ENCODE measurements around the gene SEPTIN1.

SEPTIN1 gene, protein sequence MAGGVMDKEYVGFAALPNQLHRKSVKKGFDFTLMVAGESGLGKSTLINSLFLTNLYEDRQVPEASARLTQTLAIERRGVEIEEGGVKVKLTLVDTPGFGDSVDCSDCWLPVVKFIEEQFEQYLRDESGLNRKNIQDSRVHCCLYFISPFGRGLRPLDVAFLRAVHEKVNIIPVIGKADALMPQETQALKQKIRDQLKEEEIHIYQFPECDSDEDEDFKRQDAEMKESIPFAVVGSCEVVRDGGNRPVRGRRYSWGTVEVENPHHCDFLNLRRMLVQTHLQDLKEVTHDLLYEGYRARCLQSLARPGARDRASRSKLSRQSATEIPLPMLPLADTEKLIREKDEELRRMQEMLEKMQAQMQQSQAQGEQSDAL

DNA sequence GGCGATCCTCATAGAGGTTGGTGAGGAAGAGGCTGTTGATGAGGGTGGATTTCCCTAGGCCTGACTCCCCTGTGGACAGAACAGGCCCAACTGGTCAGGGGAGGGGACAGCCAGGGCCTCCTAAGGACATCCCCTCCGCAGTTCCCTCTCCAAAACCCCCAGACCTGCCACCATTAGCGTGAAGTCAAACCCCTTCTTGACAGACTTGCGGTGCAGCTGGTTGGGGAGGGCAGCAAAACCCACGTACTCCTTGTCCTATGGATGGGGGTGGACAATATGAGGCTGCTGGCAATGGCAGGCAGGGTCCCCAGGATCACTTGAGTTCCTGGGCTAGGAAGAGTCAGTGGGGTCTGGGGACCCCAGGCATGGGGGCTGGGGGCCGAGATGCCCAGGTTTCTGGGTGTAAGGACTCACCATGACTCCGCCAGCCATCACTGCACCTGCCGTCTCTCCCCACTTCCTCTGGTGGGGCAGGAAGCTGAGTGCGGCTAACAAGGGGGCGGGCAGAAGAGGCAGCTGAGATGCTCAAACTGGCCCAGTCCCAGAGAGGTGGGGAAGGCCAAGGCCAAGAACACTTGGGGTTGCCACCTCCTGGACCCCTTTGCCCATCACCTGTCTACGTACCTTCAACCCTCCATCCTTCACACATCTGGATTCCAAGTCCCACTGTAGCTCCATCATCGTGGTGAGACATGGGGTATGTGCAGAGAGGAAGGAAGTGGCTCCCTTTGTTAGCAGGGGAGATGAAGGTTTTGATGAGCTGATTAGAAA is at the start of gene SEPTIN1:
SEPTIN1 (minus strand) TSS at position 451 of the 771 bp plus-strand sequence; CDS start at position 432, 19 bp downstream.
- no peak for DNase-seq

DNA sequence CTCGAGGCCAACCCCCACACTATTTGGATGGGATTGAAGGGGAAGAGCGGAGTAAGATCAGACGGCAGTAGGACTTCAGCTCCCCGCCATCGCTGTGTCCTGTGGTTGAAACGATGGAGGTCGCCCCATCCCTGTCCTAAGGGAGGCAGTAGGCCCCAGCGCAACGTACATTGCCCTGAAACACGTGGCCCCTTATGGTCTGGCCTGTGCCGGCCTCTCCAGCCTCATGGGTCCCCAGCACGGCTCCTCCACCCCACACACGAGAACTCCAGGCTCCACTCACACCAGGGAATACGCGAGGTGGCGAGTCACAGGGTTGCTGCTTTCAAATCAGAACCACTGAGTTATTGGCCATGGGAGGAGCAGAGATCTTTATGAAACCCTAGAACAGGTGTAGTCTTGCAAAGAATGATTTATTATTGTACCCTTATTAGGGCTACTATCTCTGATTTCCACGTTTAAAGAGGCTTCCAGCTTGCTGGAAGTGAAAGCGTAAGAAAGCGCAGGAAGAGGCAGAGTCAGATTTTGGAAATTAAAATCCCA is 48.1 kb upstream of the SEPTIN1 start:
- DNase-seq, result no peak

DNA sequence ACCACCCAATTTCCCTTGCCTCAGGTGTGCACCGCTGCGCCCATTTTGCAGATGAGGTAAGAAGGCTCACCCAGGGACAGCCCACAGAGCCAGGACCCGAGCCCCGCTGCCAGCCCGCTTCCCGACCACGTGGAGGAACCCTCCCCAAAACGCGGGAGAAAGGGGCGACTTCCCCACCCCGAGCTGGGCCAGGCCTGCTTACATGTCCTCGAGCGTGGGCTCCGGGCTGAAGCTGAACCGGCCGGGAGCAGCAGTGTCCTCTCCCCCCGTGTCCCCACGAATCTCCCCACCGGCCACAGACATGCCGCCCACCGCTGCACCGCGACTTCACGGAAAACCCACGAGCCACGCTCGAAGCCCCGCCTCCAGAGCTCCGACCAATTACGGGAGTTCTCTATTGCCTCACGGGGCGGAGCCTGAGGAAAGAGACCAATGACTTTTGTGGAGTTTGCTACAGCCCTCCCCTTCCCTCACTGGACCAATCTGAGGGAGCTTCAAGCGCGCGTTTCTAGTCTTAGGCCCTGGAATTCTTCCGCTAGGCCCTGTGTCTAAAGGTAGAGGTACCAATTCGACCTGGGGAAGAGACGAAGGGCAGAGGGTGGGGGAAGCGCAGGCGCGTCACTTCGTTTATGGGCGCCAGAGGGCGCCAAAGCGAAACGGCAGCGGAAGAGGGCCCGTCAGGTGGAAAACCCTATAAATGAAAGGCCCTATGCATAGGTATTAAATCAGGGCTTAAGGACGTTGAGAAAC is 47.5 kb upstream of the SEPTIN1 start, which contains the start of gene DCTPP1:
DCTPP1 (minus strand) TSS at position 353 of the 750 bp plus-strand sequence; CDS start at position 303, 50 bp downstream.
- peak; percentile 98 to 99 for DNase-seq

DNA sequence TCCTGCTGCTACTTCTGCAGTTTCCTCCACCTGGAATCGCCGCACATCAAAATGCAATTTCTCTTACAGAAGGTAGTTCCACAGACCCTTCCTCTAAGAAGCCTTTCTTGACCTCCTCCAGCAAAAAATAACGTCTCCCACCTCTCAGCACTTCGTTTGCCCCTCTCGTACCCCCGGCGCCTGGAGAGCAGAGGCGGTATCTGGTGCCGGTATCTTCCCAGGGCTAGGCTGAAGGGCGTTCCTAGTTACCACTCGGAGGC is 47.0 kb upstream of the SEPTIN1 start:
- no peak for DNase-seq

DNA sequence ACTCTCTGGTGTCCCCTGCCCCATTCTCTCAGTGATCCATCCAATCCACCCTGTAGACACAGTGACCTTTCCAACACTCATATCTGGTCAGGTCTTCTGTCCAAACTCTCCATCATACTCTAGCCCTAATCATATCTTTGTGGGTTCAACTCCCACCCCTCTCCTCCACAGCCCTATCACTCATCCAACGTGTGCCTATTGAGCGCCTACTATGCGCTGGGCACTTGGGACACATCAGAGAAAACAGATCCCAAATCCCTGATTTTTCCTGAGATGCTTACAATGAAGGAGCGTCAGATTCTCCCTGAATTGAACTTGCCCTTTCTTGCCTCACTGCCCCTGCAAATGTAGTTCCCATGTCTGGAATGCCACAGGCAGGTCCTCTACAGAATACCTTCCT is 45.7 kb upstream of the SEPTIN1 start:
- no peak for DNase-seq

DNA sequence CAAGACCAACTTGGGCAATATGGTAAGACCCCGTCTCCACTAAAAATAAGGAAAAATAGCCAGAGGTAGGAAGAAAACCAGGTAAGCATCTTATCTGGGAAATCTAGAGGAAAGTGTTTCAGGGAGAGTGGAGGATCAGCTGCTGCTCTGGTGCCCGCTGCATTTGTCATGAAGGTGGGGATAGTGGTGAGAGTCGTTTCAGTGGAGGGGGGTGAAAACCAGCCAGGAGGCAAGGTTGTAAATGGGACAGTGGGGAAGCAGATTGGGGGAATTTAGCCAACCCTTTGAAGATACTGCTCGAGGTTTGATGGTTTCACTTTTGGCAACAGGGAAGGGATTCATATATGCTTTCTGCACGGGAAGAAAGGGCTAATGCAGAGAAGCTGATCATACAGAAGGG is 38.6 kb upstream of the SEPTIN1 start:
- DNase-seq, result no peak

DNA sequence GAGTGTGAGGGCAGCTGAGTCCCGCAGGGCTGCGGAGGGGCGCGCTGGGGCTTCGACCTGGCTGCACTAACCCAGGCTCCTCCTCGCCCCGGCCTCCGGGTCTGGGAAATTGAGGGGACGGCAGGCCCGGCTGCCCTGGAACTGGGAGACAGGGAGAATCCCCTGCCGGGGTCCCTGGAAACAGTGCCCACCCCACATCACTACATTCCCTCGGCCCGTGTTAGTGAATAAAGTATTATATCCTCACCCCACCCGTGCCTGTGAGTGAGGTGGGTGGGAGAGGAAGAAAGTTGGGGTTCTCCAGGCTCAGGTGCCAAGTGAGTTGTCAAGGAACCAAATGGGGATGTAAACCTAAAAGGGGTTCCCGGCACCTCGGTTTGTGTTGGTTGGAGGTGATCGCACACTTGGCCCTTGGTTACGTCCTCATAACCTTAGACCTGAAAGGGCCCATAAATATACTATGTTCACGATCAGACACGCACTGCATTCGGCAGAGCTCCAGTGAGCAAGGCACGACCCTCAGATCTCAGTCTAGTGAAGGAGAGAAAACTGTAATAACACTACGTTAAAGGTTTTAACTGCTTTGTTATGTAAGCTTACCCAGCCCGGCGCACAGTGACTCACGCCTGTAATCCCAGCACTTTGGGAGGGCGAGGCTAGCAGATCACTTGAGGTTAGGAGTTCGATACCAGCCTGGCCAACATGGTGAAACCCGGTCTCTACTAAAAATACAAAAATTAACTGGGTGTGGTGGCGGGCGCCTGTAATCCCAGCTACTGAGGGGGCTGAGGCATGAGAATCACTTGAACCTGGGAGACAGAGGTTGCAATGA is 36.2 kb upstream of the SEPTIN1 start:
- DNase-seq, result no peak

DNA sequence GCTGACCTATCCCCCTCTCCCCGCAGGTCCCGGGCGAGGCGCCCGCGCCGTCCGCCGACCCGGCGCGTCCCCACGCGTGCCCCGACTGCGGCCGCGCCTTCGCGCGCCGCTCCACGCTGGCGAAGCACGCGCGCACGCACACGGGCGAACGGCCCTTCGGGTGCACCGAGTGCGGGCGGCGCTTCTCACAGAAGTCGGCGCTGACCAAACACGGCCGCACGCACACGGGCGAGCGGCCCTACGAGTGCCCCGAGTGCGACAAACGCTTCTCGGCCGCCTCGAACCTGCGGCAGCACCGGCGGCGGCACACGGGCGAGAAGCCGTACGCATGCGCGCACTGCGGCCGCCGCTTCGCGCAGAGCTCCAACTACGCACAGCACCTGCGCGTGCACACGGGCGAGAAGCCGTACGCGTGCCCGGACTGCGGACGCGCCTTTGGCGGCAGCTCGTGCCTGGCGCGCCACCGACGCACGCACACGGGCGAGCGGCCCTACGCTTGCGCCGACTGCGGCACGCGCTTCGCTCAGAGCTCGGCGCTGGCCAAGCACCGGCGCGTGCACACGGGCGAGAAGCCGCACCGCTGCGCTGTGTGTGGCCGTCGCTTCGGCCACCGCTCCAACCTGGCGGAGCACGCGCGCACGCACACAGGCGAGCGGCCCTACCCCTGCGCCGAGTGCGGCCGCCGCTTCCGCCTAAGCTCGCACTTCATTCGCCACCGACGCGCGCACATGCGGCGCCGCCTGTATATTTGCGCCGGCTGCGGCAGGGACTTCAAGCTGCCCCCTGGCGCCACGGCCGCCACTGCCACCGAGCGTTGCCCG is 35.4 kb upstream of the SEPTIN1 start:
- DNase-seq, result peak; percentile 81 to 86

DNA sequence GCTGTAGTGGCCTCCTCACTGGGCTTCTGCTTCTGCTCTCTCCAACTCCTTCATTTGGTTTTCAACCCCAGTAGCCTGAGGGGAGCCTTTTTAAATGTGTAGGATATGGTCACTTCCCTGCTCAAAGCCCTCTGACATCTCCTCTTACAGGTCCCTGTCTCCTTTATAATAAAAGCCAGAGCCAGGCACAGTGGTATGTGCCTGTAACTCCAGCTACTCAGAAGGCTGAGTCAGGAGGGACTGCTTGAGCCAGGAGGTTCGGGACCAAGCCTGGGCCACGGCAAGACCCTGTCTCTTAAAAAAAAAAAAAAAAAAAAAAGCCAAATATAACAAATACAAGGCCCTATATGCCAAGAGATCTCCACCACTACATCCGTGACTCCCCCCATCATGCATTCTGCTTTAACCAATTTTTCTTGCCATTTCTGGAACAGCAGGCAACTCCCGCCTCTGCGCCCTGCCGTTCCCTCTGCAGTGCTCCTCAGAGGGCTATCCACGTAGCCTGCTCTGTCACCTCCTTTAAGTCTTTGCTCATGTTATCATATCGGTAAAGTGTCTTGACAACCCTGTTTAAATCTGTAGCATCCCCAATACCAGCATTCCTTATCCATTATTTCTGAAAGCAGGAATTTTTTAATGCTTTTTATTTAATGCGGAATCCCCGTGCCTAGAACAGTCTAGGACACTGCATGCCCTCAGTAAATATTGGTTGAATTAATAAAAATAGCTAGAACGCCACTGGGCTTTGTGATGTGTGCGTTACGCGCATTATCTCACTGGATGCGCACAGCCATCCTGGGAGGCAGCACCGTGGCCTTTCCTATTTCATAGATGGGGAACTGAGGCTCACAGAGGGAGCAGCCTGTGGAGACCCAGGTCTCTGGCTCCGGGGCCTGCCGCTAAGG is 34.5 kb upstream of the SEPTIN1 start:
- DNase-seq, result no peak

DNA sequence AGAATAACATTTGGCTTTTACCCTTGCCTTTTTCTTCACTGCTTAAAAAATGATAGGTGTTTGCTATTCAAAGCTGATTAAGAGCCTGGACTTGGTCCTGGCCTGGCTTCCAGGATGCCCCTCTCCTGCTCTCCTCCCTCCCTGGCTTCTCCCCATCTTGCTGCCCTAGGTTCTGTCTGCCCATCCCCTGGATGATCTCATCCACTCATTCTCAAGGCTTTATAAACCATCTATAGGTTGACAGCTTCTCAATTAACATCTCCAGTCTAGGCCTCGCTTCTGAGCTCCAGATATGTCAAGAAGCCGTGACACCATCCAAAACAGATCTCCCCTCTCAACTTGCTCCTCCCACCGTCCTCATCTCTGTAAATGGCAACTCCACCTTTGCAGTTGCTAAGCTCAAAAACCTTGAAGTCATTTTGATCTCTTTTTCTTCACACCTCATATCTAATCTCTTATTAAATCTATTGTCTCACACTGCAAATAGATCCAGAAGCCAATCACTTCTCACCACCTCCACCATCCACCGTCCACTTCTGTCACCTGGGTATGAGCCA is 33.8 kb upstream of the SEPTIN1 start:
- DNase-seq, result no peak

DNA sequence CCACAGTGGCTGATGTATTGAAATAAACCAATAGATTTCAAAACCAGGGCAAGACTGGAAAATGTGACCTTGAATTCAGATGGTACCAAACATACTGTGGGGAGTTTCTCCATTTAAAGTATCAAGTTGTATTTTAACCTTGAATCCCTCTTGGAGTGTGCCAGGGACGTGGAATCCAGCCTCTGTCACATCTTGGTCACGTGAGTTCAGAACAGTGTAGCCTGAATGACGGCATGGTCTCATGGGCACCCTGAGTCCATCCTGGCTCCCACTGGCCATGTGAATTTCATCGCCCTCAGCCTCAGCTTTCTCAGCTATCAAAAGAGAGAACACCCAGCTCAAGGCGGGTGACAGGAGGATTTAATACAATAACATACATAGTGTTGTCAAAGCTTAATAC is 31.8 kb upstream of the SEPTIN1 start:
- DNase-seq, result no peak

DNA sequence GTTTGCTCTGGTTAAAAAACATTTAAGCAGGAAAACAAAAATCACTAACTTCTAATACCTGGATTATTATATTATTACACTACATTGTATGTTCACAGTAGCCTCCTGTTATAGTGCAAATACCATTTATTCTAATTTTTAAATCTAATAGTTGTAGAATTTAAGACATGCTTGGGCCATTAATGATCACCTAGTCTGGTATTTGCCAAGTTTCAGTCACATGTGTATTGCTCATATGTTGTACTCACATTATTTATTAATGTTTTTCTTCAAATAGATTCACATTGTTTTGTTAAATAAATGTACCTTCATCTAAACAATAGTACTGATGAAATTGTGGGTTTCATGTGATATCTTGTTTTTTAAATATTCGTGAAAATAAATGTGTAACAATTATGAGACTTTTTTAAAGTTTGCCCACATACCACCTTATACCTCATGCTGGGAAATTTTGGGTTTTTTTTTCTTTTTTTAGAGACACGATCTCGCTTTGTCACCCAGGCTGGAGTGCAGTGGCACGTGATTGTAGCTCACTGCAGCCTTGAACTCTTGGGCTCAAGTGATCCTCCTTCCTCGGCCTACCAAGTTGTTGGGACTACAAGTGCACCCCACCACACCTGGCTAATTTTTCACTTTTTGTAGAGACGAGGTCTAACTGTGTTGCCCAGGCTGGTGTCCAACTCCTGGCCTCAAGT is 30.9 kb upstream of the SEPTIN1 start:
- DNase-seq, result no peak

DNA sequence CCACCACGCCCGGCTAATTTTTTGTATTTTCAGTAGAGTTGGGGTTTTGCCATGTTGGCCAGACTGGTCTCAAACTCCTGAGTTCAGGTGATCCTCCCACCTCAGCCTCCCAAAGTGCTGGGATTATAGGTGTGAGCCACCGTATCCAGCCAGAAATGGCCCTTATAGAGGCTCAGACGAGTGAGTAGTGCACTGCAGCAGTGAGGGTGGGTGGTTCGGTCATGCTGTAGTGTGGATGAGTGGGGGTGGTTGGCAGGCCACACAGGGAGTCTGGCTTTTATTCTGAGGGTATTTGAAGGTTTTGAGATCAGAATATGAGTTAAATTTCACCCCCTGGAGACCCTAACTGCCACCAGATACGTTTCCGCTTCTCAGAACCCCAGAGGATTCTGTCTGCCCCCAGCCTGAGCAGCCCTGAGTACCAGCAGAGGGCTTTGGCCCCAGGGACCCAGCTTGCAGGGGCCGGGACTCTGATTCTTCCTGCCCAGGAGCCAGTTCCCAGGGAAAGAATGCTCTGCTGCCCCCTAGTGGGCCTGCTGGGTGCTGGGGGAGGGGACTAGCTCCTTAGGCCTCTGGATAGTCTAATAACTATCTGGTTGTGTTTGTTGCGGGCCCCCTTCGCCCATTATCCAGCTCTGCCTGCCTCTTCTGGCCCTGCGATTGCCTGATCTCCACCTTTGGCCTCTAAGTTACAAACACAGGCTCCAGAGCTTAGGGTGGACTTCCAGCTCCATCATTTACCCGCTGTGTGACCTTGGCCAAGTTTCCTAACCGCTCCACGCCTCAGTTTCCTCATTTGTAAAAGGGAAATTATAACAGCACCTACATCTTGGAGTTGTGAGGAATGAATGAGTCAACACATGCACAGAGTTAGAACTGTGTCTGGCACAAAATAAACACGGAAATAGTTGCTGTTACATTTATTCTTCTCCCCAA is 27.0 kb upstream of the SEPTIN1 start:
- peak; percentile 69 to 80 for DNase-seq

DNA sequence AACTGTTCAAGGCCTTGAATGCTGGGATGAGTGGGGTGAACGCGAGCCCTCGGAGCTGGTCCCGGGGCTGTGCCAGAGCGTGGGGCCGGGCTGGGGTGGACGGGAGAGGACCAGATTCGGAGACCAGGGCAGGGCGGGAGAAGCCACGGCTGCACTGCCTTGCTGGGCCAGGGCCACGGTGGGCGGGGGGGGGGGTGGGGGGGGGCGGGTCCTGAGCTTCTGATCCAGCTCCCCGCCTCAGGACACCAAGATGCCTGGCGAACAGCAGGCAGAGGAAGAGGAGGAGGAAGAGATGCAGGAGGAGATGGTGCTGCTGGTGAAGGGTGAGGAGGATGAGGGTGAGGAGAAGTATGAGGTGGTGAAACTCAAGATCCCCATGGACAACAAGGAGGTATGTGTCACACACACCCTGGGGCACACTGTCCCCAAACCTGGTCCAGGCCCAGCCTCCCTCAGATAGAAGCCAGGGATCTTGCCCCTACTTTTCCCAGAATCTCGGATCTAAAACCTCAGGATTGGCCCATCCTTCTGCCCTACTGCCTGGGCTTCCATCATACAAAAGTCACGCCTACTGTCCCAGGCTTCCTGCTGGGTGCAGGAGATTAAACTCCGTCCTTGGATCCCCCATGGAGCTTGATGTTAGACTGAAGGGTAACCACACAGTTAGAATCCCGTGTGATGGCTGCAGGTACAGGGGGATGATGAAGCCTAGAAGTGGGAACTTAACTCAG is 25.6 kb upstream of the SEPTIN1 start:
- no peak for DNase-seq

DNA sequence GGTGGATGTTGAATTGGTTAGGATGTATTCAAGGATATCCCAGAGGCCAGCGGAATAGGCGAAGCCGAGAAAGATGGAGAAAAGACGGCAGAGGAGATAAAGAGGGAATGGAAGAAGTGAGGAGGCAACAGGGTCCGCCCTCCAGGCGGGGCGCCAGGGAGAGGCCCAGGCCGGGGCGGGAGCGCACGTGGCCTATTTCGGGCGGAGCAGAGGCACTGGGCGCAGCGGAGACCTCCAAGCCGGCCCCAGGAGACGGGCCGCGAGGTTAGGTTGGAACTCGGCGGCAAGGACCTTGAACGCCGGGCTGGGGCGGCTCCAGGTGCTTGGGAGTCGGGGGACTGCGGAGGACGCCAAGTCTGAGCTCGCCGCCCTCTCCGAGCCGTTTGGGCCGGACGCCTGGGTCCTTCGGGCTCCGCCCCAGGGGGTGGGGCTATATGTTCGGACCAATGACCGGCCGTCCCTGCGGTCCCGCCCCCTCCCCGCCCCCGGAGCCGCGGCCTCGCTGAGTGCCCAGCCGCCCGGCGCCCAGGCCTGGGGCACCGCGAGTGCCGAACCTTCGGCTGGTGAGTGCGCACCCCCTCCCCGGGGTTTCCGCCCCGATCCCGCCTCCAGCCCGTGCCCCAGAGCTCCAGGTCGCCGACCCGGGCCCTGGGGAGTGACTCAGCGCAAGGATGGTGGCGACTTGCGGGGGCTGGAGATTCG is 24.9 kb upstream of the SEPTIN1 start, which contains the start of gene ZNF771:
ZNF771 (plus strand) TSS at position 505 of the 702 bp plus-strand sequence. CDS start 448 bp downstream, outside the sequence.
- peak; percentile 61 to 86 for DNase-seq

DNA sequence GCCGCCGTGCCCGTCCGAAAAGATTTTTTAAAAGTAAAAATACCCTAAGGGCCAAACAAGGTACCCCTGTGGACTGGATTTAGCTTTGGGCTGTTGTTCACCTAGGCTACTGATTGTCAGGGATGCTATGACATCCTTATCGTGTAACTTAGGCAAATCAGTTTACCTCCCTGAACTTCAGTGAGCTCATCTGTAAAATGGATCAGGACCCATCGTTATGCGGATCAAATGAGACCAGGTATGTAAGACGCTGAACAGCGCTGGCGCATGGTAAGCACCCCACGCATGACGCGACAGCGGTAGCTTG is 24.4 kb upstream of the SEPTIN1 start:
- DNase-seq, result no peak

Measured in SW 1271 (cell line).